Measurements from ENCODE around the gene C6.

Gene C6

GRCh38 chr5:41181691-41182564, 31.4 kb downstream of the C6 start:
- no peak overlapping the region for H3K4me3 Mint-ChIP-seq
- H3K27ac Mint-ChIP-seq: peak overlapping the region; percentile 0 to 70 (median 19)
- H3K27me3 Mint-ChIP-seq (ENCODE audit: low read depth): no peaks in the 10 kb centered on the region
- no peaks in the 10 kb centered on the region for H3K9me3 Mint-ChIP-seq
- no peak for TF ChIP-seq CTCF (IDR thresholded peaks at IDR 0.05; ENCODE audit: unreplicated experiment in 3 of 3)
- H3K4me1 Mint-ChIP-seq: peaks cover 5% of the 10 kb centered on the region
- no peaks in the 10 kb centered on the region for H3K36me3 Mint-ChIP-seq (ENCODE audit: low read depth)

GRCh38 chr5:41176952-41177351, 36.4 kb downstream of the C6 start:
- Mint-ChIP-seq H3K9me3 (no peaks in the 10 kb centered on the region), H3K36me3 (ENCODE audit: low read depth) (no peaks in the 10 kb centered on the region), H3K4me3 (no peak overlapping the region), H3K27me3 (ENCODE audit: low read depth) (no peaks in the 10 kb centered on the region), H3K27ac (no peak overlapping the region), H3K4me1 (no peaks in the 10 kb centered on the region)
- no peak for TF ChIP-seq CTCF (IDR thresholded peaks at IDR 0.05; ENCODE audit: unreplicated experiment in 3 of 3)

- Mint-ChIP-seq H3K27ac (no peak overlapping the region), H3K27me3 (ENCODE audit: low read depth) (no peaks in the 10 kb centered on the region), H3K4me1 (no peaks in the 10 kb centered on the region), H3K9me3 (no peaks in the 10 kb centered on the region), H3K36me3 (ENCODE audit: low read depth) (no peaks in the 10 kb centered on the region), H3K4me3 (no peak overlapping the region)
- TF ChIP-seq CTCF (IDR thresholded peaks at IDR 0.05; ENCODE audit: unreplicated experiment in 3 of 3): no peak
These were observed 41.3 kb downstream of the C6 start for GRCh38 chr5:41172012-41172411.

GRCh38 chr5:41161271-41161670, 52.1 kb downstream of the C6 start:
- Mint-ChIP-seq H3K27me3 (ENCODE audit: low read depth) (no peaks in the 10 kb centered on the region), H3K4me3 (no peak overlapping the region), H3K36me3 (ENCODE audit: low read depth) (no peaks in the 10 kb centered on the region), H3K4me1 (no peaks in the 10 kb centered on the region), H3K9me3 (no peaks in the 10 kb centered on the region), H3K27ac (no peak overlapping the region)
- no peak for TF ChIP-seq CTCF (IDR thresholded peaks at IDR 0.05; ENCODE audit: unreplicated experiment in 3 of 3)

- Mint-ChIP-seq H3K4me1 (peaks cover 4% of the 10 kb centered on the region), H3K27me3 (ENCODE audit: low read depth) (no peaks in the 10 kb centered on the region), H3K9me3 (no peaks in the 10 kb centered on the region), H3K36me3 (ENCODE audit: low read depth) (no peaks in the 10 kb centered on the region), H3K4me3 (no peak overlapping the region), H3K27ac (no peak overlapping the region)
- TF ChIP-seq CTCF (IDR thresholded peaks at IDR 0.05; ENCODE audit: unreplicated experiment in 3 of 3): no peak
These were observed 55.9 kb downstream of the C6 start for GRCh38 chr5:41157272-41157894.

Data from nephron (organoid).